AG10803 (cell line): ENCODE data around the gene RPP21.
"Not testable (repeated sequence)": the region's sequence is repeated elsewhere in the genome, so short reads cannot be mapped to it uniquely, and the experiment has no call there.

Experiments
- DNase-seq: peaks from one replicate; pipeline ENCODE4 v3.0.0; 2010; ENCODE audit warnings: low read depth
- H3K4me3 ChIP-seq: 2 replicates; pipeline ENCODE4 v1.5.1; 2011; ENCODE audit warnings: mild to moderate bottlenecking, low read length, control low read depth
- CTCF ChIP-seq: conservative IDR thresholded peaks from 2 replicates; pipeline ENCODE4 v1.5.1; 2011; ENCODE audit warnings: mild to moderate bottlenecking, low read length, control low read depth, inconsistent platforms

The RPP21 gene

GRCh38 chr6:30357678-30358540, 13.0 kb downstream of the RPP21 start:
- peak overlapping the region; percentile 57 for H3K4me3 ChIP-seq
- peak; percentile 71 for DNase-seq
- TF ChIP-seq CTCF: peak; percentile 86

GRCh38 chr6:30359276-30359675, 14.3 kb downstream of the RPP21 start:
- H3K4me3 ChIP-seq: no peak overlapping the region
- no peak for DNase-seq
- TF ChIP-seq CTCF: no peak

- TF ChIP-seq CTCF: no peak
- no peak overlapping the region for H3K4me3 ChIP-seq
- DNase-seq: no peak
Observed at GRCh38 chr6:30360139-30360538, 15.2 kb downstream of the RPP21 start.

- DNase-seq: no peak
- TF ChIP-seq CTCF: no peak
Observed at GRCh38 chr6:30361661-30362060, 16.7 kb downstream of the RPP21 start.

GRCh38 chr6:30363459-30363858, 18.5 kb downstream of the RPP21 start:
- no peak for TF ChIP-seq CTCF
- H3K4me3 ChIP-seq: no peak overlapping the region
- no peak for DNase-seq

More at GRCh38 chr6:30361661-30362060, 16.7 kb downstream of the RPP21 start:
- H3K4me3 ChIP-seq: no peak overlapping the region

- TF ChIP-seq CTCF: no peak
- H3K4me3 ChIP-seq: no peak overlapping the region
- no peak for DNase-seq
Observed at GRCh38 chr6:30364591-30364990, 19.6 kb downstream of the RPP21 start.

- not testable (repeated sequence) for DNase-seq, H3K4me3 ChIP-seq
Observed at GRCh38 chr6:30369280-30369679, 24.3 kb downstream of the RPP21 start.
